ENCODE data around the gene TLCD5. TPM values are rescaled to one million over a fixed set of nuclear protein-coding genes. Genes with fewer than 3 reads are reported as not detected.

TLCD5 gene
- total RNA-seq, 1 experiment from 2014 or later, result 7.1 TPM

GRCh38 chr11:120307476-120307875 lies 17.6 kb upstream of the TLCD5 start:
- no peak overlapping the region for H3K4me2 ChIP-seq (ENCODE audit: insufficient read depth, insufficient read length, low read length)
- H3K27me3 Mint-ChIP-seq (ENCODE audit: low read depth), result peaks cover 15% of the 10 kb centered on the region

More at GRCh38 chr11:120307476-120307875, 17.6 kb upstream of the TLCD5 start:
- Histone ChIP-seq H4K91ac (ENCODE audit: insufficient read length, low read depth, low read length) (no peak overlapping the region), H3K79me2 (ENCODE audit: insufficient read depth, low read length) (no peaks in the 10 kb centered on the region), H3K79me1 (ENCODE audit: insufficient read depth, low read depth, low read length, poor library complexity, severe bottlenecking) (no peaks in the 10 kb centered on the region), H2BK12ac (ENCODE audit: insufficient read length, low read depth, low read length) (no peak overlapping the region), H2AK5ac (ENCODE audit: insufficient read length, low read length) (no peak overlapping the region), H3K14ac (ENCODE audit: insufficient read depth, low read length) (no peak overlapping the region), H3K4ac (ENCODE audit: low read depth, low read length) (no peak overlapping the region), H2AFZ (ENCODE audit: low read length) (no peak overlapping the region), H4K20me1 (ENCODE audit: control insufficient read depth, insufficient read depth, insufficient read length) (no peaks in the 10 kb centered on the region), H2BK5ac (ENCODE audit: insufficient read length, low read length) (no peak overlapping the region), H3K27me3 (ENCODE audit: insufficient read depth, low read length) (no peaks in the 10 kb centered on the region), H3K18ac (ENCODE audit: insufficient read length, low read depth, low read length) (no peak overlapping the region), H4K8ac (replicated peaks; ENCODE audit: insufficient read length, low read depth, low read length) (no peak overlapping the region), H3K23me2 (ENCODE audit: insufficient read length, low read depth, low read length, poor library complexity, severe bottlenecking) (no peaks in the 10 kb centered on the region), H2BK20ac (ENCODE audit: low read depth, low read length, poor library complexity, severe bottlenecking) (no peak overlapping the region), H3K9me3 (ENCODE audit: control insufficient read depth, low read depth, low read length) (no peaks in the 10 kb centered on the region), H3K4me1 (ENCODE audit: insufficient read depth, low read length) (no peaks in the 10 kb centered on the region; the same call in 1 of the 2 replicates), H3K9ac (ENCODE audit: extremely low read depth, insufficient read length, low read length) (no peak overlapping the region), H4K5ac (ENCODE audit: insufficient read length, low read depth, low read length) (no peak overlapping the region), H3T11ph (ENCODE audit: low read length) (no peak overlapping the region), H3K56ac (ENCODE audit: insufficient read length, low read depth, low read length) (no peak overlapping the region), H3K23ac (ENCODE audit: insufficient read length, low read depth, low read length) (no peak overlapping the region), H3K27ac (ENCODE audit: insufficient read length, low read depth, low read length) (no peak overlapping the region), H2BK15ac (ENCODE audit: low read depth, low read length) (no peak overlapping the region), H2BK120ac (ENCODE audit: low read depth, low read length, poor library complexity, severe bottlenecking) (no peak overlapping the region)
- H3K4me3 Mint-ChIP-seq, result no peak overlapping the region
- no peaks in the 10 kb centered on the region for H3K36me3 Mint-ChIP-seq (ENCODE audit: insufficient read depth in 1 of 3, low read depth in 3 of 3)
- H3K27ac Mint-ChIP-seq, result no peak overlapping the region
- no peak for TF ChIP-seq CTCF (conservative IDR thresholded peaks at IDR 0.05)
- H3K4me1 Mint-ChIP-seq, result peaks cover 20 to 24% of the 10 kb centered on the region in 2 experiments
- DNase-seq, result no peak
- no peaks in the 10 kb centered on the region for H3K9me3 Mint-ChIP-seq
- WGBS (ENCODE audit: extremely low coverage, insufficient read length, low lambda C conversion rate), result no CpG with 5 or more reads among the region's 11 CpGs
